HG02852 (cell line): ENCODE data around the gene C17orf75.

Experiments used
- ATAC-seq: cut with Tn5 transposase; IDR thresholded peaks from one replicate; pipeline ENCODE4 v1.9.1; 2021; ENCODE audit warnings: mild to moderate bottlenecking, moderate library complexity; ENCODE audit not compliant: unreplicated experiment

Gene C17orf75

GRCh38 chr17:32279891-32280716 lies 61.9 kb downstream of the C17orf75 start:
- ATAC-seq, result no peak

DNA sequence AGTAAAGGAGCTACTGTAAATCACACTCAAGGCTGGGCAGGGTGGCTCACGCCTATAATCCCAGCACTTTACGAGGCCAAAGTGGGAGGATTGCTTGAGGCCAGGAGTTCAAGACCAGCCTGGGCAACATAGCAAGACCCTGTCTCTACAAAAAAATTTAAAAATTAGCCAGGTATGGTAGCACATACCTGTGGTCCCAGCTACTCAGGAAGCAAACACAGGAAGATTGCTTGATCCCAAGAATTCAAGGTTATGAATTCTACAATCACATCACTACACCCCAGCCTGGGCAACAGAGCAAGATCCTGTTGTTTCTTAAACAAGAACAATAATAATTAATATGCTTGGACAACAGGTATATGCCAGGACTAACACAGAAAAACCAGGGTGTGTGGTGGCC lies 63.2 kb downstream of the C17orf75 start:
- no peak for ATAC-seq
